Fibroblast of pulmonary artery (primary cell): Measurements from ENCODE around the gene HERC6.
"Not testable (repeated sequence)": the region's sequence is repeated elsewhere in the genome, so short reads cannot be mapped to it uniquely, and the experiment has no call there.

Experiments used
- DNase-seq: peaks from one replicate; pipeline ENCODE4 v3.0.0-alpha.2; 2010; ENCODE audit warnings: low read depth
- H3K4me3 ChIP-seq: replicated peaks from 2 replicates; pipeline ENCODE4 v1.5.1; 2011; ENCODE audit warnings: low read depth, mild to moderate bottlenecking, control low read depth, low read length, moderate library complexity
- CTCF ChIP-seq: IDR thresholded peaks from 2 replicates; pipeline ENCODE4 v1.5.1; 2011; ENCODE audit warnings: mild to moderate bottlenecking, control low read depth, low read length, inconsistent platforms; ENCODE audit errors: missing control alignments

HERC6 gene

GRCh38 chr4:88378691-88379559 is at the start of gene HERC6:
Gene HERC6 (plus strand): TSS chr4:88378852. CDS start chr4:88378922, 70 bp downstream.
- H3K4me3 ChIP-seq, result peak within 1 kb of the TSS; percentile 85
- peak; percentile 56 for TF ChIP-seq CTCF
- DNase-seq, result peak; percentile 83

DNA sequence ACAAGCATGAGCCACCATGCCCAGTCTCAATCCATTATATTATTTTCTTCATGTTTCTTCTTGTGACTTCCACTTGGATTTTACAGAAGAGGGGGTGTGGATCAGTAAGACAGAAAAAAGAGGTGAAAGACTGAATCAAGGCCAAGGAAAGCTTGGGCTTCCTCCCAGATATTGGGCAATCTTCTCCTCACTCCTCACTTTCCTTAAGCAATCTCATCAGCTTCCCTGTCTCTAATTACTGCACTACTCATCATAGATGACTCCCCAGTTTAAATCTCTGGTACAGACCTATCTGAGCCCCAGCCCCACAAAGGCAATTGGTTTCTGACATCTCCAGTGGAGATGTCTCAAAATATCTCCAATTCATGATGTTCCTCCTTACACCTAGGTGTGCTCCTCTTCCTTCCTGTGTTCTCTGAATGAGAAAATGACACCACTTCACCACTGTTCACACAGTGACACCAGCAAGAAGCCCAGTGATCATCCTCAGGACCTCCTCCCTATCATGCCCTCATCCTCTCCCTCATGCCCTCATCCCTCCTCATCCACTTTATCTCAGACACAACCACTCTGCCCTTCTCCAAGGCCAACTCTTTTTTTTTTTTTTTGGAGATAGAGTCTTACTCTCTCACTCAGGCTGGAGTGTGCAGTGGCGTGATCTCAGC is 44.8 kb upstream of the HERC6 start:
- TF ChIP-seq CTCF, result no peak
- H3K4me3 ChIP-seq, result no peak overlapping the region
- DNase-seq, result peak; percentile 41

GRCh38 chr4:88335092-88335665 is 43.5 kb upstream of the HERC6 start:
- TF ChIP-seq CTCF, result no peak
- DNase-seq, result no peak

DNA sequence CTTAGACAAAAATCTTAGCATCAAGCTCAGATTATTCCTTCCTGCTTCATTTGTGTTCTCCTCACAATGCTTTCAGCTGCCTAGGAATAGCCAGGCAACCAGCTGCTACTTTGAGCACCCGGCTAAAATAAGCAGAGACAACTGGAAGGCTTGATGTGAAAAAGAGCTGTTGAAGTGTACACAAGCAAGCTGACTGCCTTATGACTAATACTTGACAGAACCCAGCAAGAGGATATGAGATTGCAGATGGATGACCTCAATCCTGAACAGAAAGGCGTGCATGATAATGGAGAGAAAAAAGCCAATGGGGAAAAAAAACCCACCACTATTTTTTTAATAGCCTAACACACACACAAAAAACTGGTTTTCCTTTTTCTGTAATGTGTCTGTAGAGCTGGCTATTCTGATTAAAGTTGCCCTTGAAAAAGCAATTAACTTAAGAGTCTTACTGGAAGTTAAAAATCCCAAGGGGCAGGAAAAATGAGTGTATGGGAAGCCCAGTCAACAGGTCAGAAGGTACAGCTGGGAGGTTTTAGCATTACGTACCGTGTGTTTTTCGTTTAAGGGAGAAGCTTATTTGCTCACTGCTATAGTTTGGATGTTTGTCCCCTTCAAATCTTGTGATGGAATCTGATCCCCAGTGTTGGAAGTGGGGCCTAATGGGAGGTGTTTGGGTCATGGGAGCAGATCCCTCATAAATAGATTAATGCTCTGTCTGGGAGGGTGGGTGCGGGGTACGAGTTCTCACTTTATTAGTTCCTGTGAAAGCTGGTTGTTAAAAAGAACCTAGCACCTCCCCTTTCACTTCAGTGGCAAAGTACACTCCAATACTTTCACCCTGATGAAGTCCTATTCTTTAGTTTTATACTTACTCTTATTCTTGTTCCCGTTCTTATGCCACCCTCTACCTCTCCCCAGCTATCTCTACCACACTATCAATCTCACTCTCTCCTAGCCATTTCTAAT is 37.1 kb upstream of the HERC6 start:
- no peak overlapping the region for H3K4me3 ChIP-seq
- TF ChIP-seq CTCF, result no peak
- DNase-seq, result peak; percentile 89

More at GRCh38 chr4:88335092-88335665, 43.5 kb upstream of the HERC6 start:
- H3K4me3 ChIP-seq, result no peak overlapping the region

DNA sequence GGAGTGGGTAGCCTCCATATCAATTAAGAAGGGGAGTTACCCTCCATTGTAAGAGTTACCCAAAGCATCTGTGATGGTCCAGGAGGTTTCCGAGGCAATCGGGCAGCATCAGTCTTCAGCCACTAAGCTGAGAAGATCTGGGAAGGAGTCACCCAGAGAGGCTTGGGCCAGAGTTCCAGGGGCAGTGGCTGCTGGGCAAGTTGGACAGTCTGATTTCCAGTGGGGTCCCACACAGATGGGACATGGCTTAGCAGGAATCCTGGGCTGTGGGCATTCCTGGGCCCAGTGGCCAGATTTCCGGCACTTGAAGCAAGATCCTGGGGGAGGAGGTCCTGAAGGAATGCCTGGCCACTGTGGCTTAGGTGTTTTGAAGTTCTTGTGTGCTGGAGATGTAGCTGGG is 31.8 kb upstream of the HERC6 start:
- DNase-seq, H3K4me3 ChIP-seq: not testable (repeated sequence)

GRCh38 chr4:88348761-88349160 is 29.9 kb upstream of the HERC6 start:
- H3K4me3 ChIP-seq, DNase-seq: not testable (repeated sequence)

- no peak for TF ChIP-seq CTCF
- no peak for DNase-seq
- no peak overlapping the region for H3K4me3 ChIP-seq
Measured at GRCh38 chr4:88350786-88351185, 27.9 kb upstream of the HERC6 start.
